Measurements from ENCODE around the gene SLC7A7.

DNA sequence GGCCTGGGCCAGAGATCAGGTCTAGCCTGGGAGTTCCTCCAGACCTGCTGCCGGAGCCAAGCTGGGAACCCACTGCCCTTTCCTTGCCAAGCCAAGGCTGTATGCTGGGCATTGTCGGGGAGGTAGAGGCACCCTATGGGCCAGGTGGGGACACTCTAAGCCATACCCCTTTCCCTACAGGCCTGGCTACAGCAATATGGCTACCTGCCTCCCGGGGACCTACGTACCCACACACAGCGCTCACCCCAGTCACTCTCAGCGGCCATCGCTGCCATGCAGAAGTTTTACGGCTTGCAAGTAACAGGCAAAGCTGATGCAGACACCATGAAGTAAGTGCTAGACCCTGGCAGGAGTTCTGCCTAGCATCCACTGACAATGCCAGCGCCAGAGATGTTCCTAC is 26.1 kb upstream of the SLC7A7 start:
- TF ChIP-seq, protein P1, sequence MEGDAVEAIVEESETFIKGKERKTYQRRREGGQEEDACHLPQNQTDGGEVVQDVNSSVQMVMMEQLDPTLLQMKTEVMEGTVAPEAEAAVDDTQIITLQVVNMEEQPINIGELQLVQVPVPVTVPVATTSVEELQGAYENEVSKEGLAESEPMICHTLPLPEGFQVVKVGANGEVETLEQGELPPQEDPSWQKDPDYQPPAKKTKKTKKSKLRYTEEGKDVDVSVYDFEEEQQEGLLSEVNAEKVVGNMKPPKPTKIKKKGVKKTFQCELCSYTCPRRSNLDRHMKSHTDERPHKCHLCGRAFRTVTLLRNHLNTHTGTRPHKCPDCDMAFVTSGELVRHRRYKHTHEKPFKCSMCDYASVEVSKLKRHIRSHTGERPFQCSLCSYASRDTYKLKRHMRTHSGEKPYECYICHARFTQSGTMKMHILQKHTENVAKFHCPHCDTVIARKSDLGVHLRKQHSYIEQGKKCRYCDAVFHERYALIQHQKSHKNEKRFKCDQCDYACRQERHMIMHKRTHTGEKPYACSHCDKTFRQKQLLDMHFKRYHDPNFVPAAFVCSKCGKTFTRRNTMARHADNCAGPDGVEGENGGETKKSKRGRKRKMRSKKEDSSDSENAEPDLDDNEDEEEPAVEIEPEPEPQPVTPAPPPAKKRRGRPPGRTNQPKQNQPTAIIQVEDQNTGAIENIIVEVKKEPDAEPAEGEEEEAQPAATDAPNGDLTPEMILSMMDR (conservative IDR thresholded peaks at IDR 0.05; ENCODE audit: low read depth, low read length): no peak
- no peak for TF ChIP-seq EZH2 (IDR thresholded peaks at IDR 0.05; ENCODE audit: borderline replicate concordance, low read depth, low read length, poor library complexity, severe bottlenecking)
